HG03520 (cell line): ENCODE data around the gene PSMA6.
"Not testable (repeated sequence)": the region's sequence is repeated elsewhere in the genome, so short reads cannot be mapped to it uniquely, and the experiment has no call there.

Experiments used
- ATAC-seq: cut with Tn5 transposase; IDR thresholded peaks from one replicate; pipeline ENCODE4 v1.9.1; 2021; ENCODE audit warnings: mild to moderate bottlenecking, moderate library complexity; ENCODE audit not compliant: unreplicated experiment

The PSMA6 gene

DNA sequence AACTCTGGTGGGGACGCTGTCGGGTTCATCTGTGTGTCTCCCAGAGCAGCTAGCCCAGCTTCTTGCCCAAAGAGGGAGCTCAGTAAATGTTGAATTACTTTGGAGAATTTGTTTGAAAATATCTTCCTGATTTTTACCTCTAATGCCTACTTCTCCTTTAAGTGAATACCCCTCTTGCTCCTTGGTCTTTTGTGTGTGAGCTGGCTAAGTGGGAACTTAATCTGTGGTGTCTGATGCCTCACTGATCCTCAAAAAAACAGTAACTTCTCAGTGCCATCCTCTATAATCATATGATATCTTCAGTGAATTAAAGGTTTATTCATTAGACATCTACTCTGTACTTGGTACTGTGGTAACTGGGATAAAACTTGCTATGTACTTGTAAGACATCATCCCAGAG, 7.7 kb upstream of the PSMA6 start:
- ATAC-seq, result no peak

GRCh38 chr14:35285168-35286002, 6.8 kb upstream of the PSMA6 start:
- ATAC-seq, result peak; percentile 70

DNA sequence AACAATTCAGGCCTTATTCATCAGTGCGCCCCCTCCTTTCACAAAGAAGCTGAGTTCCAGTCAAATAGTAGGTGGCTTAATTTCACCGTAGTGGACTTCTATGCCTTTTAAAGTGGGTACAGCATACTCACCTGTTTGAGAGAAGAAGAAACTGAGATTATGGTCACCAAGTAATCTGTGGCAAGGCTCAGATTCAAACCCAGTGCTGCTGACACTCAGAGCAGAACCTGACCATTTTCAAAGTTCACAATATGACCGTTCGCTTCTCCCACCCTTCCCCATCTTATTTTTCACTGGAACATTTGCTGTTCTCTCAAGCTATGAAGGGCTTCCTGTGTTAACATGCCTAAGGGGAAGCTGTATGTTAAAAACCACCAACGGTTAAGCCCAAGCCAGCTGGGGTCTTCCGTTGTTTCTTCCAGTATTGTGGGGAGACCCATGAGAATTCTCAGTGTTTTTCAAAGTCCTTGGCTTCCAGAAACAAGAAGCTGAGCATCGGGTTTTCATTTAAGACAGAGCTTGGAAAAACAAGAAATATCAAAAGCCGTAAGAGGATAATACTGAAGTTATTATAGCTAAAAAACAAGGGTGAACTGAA, 6.1 kb upstream of the PSMA6 start:
- no peak for ATAC-seq

DNA sequence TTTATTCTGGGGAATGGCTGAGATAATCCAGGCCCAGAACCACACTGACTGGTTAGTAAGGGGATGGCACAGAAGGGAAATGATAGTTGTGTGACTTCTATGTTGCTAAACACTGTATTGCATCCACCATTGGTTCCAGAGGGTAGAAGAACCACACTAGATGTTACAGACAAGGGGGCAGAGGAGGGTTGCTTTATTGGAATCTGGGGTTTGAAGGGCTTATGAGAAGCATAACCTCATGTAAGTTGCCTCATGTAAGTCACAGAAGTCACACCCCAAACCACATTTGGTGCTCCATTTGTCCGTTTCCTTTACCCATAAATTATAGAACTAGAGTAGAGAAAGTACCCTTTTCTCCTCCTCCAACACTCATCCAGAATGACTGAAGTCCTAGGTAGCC, 5.5 kb upstream of the PSMA6 start:
- no peak for ATAC-seq

GRCh38 chr14:35287431-35288013, 4.7 kb upstream of the PSMA6 start:
- ATAC-seq, result no peak

- no peak for ATAC-seq
Measured at GRCh38 chr14:35289623-35290022, 2.6 kb upstream of the PSMA6 start.

DNA sequence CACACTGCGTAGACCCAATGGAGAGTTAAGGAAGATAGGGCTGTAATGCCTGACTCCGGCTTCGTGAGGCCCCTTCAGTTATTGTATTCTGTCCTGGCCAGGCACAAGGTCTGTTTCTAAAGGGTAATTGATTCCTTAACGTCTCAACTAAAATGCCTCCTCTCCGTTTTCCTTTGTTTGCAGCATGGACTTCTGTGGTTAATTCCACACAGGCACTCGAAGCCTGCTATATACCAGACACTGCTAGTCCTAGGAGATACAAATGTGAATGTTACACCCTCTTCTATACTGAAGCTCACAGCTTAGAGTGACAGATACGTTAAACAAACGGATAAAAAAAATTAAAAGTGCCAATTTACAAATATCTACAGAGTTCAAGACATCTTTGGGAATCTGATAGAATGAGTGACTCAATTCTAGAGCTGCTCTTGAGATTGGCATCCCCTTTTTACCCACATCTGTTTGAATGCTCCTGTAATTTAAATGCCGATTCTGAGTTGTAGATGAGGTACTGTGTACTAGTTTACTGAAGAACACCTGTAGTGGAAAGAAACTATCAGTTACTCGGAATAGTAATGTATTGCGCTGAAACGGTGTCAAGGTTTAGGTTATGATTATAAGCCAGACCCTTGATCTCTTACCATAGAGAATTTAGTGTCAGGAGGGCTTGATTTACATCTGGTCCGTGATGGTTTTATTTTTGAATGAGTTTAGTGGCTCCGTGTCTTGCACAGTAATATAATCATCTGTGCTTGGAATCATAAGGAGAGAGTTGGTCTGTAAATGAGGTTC, 784 bp downstream of the PSMA6 start:
- ATAC-seq, result no peak

DNA sequence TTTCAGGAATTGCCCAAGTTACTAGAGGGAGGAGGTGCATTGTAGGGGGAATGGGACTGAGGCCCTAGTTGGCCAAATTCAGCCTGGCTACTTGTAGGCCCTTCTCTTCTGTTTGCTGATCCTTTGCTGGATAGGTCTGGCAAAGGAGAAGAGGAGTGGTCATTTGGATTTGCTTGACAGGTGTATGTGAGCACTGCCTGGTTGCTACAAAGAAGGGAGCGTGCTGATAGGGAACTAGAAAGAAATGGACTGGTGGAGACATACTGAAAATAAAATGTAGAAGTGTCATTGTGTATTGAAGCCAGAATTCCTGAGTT, 3.6 kb downstream of the PSMA6 start:
- ATAC-seq, result no peak

DNA sequence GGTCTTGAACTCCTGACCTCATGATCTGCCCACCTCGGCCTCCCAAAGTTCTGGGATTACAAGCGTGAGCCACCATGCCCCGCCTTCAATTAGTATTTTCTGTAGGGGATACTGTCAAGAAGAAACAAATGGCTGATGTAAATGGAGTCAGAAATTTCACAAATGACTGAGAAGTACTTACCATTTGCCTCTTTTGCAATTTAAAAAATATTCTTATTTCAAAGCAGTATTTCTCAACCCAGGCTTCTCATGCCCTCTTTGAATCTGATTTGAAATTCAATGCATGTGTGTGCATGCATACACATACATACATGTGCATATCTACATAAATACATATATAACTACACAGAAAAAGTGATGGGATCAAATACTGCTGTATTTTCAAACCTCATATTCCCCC, 4.4 kb downstream of the PSMA6 start:
- ATAC-seq, result no peak

DNA sequence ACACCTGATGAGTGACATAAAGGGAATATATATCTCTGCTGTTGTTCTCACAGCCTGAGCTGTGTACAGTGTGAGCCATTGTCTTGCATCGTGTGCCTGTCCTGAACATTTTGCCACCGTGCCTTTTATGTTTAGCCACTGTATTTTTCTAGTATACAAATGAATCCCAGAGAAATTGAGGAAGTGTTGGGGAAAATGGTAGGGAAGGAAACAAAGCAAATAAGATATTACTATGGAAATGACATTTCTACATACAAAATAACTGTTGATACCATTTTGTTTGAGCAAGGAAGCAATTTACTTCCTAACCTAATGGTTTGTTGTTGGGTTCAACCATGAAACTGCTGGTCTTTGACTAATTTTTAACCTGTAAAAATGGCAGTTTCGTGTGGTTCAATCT, 5.5 kb downstream of the PSMA6 start:
- ATAC-seq, result no peak

- no peak for ATAC-seq
Measured at GRCh38 chr14:35298351-35298750, 6.2 kb downstream of the PSMA6 start.

GRCh38 chr14:35299708-35300107, 7.5 kb downstream of the PSMA6 start:
- no peak for ATAC-seq

DNA sequence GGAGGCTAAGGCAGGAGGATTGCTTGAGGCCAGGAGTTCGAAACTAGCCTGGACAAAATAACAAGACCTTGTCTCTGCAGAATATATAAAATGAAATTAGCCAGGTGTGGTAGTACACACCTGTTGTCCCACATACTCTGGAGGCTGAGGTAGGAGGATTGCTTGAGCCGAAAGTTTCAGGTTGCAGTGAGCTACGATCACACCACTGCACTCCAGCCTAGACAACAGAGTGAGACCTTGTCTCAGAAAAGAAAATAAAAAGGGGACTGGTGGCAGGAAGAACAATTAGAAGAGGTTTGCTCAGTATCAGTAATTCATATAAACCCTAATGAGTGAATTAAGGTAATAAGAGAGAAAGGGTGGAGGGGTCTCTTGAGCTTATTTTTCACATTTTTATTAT, 8.0 kb downstream of the PSMA6 start:
- ATAC-seq, result no peak

DNA sequence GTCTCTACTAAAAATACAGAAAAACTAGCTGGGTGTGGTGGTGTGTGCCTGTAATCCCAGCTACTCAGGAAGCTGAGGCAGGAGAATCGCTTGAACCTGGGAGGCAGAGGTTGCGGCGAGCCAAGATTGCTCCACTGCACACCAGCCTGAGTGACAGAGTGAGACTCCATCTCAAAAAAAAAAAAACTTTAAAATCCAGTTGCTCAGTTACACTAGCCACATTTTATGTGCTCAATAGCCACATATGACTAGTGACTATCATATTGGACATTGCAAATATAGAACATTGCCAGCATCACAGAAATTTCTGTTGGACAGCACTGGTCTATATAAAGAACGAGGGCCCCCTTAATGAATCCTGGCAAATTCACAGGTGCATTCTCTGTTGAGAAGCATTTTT, 9.2 kb downstream of the PSMA6 start:
- not testable (repeated sequence) for ATAC-seq

DNA sequence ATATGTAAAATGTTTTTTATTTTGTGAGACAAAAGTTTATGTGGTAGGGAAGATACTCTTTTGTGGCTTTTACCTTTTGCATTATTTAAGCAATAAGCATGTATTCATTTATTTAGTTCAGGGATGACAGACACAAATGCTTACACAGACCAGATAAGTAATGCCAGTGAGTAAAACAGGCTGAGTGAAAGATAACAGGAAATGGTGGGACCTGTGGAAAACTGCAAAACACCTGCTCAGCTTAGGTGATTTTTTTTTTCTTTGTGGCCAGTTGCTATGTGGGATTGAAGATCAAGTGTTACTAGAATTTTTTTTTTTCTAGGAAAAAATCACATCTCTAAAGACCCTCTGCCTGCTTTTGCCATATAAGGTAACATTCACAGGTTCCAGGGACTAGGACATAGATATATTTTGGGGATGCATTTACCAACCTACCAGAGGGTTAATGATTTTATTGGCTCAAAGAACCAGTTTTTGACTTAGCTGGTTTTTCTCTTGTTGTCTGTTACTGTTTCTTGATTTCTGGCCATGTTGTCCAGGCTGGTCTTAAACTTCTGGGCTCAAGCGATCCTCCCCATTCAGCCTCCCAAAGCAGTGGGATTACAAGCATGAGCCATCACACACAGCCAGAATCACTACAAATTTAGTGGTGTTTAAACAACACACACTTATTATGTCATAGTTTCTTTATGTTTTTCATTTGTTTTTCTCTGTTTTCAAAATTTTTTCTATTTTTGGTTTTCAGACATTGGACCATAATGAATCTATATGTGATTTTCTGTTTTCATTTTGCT, 9.8 kb downstream of the PSMA6 start:
- no peak for ATAC-seq

GRCh38 chr14:35303149-35303935, 11.2 kb downstream of the PSMA6 start:
- ATAC-seq, result no peak

DNA sequence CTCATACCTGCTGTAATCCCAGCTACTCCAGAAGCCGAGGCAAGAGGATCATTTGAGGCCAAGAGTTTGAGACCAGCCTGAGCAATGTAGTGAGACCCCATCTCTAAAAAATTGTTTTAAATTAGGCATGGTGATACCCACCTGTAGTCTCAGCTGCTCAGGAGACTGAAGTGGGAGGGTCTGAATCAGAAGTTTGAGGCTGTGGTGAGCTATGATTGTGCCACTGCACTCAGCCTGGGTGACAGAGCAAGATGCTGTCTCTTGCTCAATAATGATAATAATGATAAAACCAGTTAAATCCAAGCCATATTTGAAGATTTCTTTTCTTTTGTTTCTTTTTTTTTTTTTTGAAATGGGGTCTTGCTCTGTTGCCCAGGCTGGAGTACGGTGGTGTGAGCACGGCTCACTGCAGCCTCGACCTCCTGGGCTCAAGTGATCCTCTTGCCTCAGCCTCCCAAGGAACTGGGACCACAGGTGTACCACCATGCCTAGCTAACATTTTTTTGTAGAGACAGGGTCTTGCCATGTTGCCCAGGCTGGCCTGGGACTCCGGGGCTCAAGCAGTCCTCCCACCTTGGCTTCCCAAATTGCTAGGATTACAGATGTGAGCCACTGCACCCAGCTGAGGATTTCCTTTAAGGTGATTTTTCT, 12.8 kb downstream of the PSMA6 start:
- no peak for ATAC-seq

- ATAC-seq, result no peak
Measured at GRCh38 chr14:35305633-35306032, 13.5 kb downstream of the PSMA6 start.

DNA sequence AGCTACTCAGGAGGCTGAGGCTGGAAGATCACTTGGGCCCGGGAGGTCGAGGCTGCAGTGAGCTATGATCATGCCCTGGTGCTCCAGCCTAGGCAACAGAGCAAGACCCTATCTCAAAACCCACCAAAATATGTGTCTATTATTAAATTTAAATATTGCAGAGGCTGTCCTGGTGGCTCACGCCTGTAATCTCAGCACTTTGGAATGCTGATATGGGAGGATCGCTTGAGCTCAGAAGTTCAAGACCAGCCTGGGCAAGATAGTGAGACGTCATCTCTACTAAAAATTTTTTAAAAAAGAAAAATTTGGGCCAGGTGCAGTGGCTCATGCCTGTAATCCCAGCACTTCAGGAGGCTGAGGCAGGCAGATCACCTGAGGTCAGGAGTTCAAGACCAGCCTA, 13.9 kb downstream of the PSMA6 start:
- no peak for ATAC-seq

DNA sequence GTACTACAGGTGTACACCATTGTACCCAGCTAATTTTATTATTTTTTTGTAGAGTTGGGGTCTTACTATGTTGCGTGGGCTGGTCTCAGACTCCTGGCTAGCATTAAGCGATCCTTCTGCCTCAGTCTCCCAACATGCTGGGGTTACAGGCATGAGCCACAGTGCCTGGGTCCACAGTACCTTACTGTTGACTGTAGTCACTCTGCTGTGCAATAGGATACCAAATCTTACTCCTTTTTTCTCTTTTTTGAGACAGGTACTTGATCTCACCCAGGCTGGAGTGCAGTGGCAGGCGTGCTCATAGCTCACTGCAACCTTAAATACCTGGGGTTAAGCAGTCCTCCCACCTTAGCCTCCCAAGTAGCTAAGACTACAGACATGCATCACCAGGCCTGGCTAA, 25.6 kb downstream of the PSMA6 start:
- no peak for ATAC-seq
